Frontal cortex (tissue), 4 donors: ENCODE measurements around the gene ATG9A. TPM values are rescaled to one million over a fixed set of nuclear protein-coding genes. Genes with fewer than 3 reads are reported as not detected.

Source experiments
- DNase-seq, 2 donors: peaks; one replicate each; pipeline ENCODE4 v3.0.0; 2012; ENCODE audit warnings: low spot score in 2 of 2
- FAIRE-seq: peaks from 2 replicates; lab custom pipeline; 2012; peaks lifted over from hg19 to GRCh38; lab: Jason Lieb, UNC
- total RNA-seq: library from RNA; depleted of rRNA; stranded (reverse); fragments of >200 nt; gene quantifications from one replicate; pipeline ENCODE4 v1.2.3, GENCODE V29; 2014
- donor health status: control.
- donor health status: control.
- donor health status: control.

The ATG9A gene
- total RNA-seq, 1 donor from 2014 or later, result 19.6 TPM

GRCh38 chr2:219180961-219181360 is 48.5 kb downstream of the ATG9A start:
- FAIRE-seq, result no peak
- DNase-seq, result no peak

GRCh38 chr2:219179601-219180465 is 49.6 kb downstream of the ATG9A start:
- no peak for FAIRE-seq

DNA sequence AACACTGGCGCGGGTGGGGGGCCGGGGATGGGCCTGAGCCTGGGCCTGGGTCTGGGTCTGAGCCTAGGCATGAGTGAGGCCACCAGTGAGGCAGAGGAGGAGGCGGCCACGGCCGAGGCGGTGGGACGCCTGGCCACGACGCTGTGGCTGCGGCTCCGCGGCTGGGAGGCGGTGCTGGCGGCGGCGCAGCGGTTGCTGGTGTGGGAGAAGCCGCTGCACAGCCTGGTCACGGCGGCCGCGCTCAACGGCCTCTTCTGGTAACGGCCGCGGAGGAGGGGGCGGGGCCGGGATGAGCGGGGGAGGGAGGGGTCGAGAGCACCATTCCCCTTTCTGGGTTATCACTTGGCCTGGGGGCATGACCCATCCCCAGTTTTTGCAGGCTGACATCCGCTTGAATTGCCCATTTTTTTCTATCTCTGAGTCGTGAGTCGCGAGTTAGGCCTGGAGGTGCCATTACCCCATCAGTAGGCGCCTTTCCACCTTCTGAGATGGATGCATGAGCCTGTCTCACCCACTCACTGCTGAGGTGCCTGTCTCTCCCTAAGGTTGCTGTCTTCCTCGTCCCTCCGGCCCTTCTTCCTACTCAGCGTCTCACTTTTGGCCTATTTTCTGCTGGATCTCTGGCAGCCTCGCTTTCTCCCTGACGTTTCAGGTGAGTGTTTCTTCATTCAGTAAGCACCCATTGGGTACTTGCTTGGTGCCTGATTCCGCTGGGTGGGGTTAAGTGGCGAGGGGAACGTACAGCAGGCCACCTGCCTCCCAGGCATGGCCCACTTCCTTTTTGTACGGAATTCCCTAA is 50.9 kb downstream of the ATG9A start:
- FAIRE-seq (no peak), DNase-seq (peak in 1 of 2 donors; percentile 52)

More at GRCh38 chr2:219179601-219180465, 49.6 kb downstream of the ATG9A start:
- no peak for DNase-seq

- FAIRE-seq, result no peak
Observed at GRCh38 chr2:219177552-219178376, 51.7 kb downstream of the ATG9A start, which contains the start of gene RETREG2. RETREG2 (plus strand) TSS chr2:219178275; CDS start chr2:219178353, 78 bp downstream.

DNA sequence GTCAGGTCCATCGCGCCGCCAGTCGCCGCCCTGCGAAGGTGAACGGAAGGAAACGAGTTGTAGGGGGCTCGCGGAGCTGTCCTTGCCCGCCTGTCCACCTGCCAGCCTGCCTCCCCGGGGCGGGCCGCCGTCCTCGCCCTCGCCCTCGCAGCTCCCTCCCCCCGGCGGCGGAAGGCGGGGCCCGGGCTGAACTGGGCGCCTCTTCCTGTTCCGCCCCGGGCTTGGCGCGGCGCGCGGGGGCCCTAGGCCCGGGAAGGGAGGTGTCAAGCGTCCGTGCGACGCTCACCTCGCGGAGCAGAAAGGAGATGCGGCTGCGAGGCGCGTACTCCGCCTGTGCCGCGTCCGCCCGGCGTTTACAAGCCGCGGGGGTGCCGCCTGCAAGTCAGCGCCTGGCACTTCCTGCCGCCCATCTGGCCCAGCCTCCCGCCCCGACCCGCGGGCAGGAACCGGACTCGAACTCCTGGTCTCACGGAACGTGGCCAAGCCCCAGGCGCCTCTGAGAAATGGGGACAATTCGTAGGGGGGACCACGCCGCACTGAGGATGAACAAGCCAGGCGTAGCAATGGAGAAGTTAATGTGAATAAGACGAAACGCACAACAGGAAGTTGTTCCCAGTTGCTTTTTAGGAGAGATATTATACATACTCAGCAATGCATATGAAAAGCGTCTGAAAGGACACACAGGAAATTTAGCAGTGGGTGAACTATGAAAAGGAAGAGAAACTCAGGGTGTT is 52.5 kb downstream of the ATG9A start, which contains the start of gene CNPPD1:
Gene CNPPD1 (minus strand): TSS at position 108 of the 734 bp plus-strand sequence. CDS start 97 bp downstream, at position 11.
- peak; percentile 87 to 91 for DNase-seq
- FAIRE-seq, result no peak

More at GRCh38 chr2:219177552-219178376, 51.7 kb downstream of the ATG9A start, which contains the start of gene RETREG2:
- DNase-seq, result peak; percentile 95 to 97

DNA sequence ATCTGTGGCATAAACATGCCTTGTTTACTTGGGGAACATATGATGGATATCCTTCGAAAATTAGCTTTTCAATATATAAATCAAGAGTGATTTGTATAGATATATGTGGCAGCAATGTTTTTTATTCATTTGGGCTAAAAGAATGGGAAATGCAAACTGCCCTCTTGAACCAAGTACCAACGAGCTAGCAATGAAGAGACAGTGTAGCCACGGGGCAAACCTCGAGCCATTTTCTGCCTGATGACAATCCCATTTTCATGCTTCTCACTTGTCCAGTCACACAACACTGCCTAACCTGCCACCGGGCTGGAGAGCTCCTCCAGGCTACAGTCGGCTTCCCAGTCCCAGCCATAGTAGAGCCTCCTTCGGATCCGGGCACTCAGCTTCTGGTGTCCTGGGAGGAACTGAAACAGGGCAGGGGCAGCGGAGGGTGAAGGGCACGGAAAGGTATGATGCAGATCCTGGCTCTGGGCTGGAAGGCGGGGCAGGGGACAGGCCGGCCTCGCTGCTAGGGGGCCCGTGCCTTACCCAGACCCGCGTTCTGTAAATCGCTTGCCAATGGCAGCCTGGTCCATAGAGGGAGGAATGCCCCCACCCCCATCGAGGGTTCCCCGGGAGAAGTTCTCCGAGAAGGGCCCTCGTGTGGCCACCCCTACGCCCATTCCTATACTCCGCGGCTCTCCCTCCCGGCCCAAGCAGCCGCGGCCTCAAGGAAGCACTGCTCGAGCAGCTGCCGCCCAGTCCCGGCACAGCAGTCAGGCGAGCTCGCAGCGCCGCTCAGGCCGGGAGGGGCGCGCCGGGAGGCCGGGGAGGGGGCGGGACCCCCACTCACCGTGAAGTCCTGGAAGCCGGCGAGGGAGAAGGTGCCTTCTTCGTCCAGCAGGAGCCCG is 53.3 kb downstream of the ATG9A start:
- FAIRE-seq, result no peak
- peak; percentile 46 to 47 for DNase-seq

GRCh38 chr2:219175486-219175885 is 54.0 kb downstream of the ATG9A start:
- FAIRE-seq, result no peak

DNA sequence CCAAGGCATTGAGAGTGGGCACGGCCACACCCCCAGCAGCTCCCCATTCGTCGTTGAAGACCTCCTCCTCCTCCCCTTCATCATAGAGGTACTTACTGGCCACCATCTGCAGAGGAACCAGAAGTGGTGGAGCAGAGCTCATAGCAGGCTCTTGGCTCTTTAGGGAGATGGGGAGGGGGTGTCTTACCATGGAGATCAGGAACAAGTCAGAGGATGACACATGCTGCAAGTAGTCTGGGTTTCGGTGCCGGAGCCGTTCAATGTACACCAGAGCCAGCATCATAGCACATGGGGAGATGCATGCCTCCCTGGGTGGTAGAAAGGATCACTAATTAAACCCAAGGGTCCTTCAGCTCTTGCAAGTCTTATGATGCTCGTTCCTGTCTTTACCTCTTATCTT is 54.6 kb downstream of the ATG9A start:
- FAIRE-seq (no peak), DNase-seq (no peak)

More at GRCh38 chr2:219175486-219175885, 54.0 kb downstream of the ATG9A start:
- no peak for DNase-seq

GRCh38 chr2:219174146-219174545 is 55.3 kb downstream of the ATG9A start:
- FAIRE-seq, result no peak

GRCh38 chr2:219173176-219173575 is 56.3 kb downstream of the ATG9A start:
- no peak for FAIRE-seq
- no peak for DNase-seq

More at GRCh38 chr2:219174146-219174545, 55.3 kb downstream of the ATG9A start:
- DNase-seq, result no peak

GRCh38 chr2:219172231-219173154 is 56.9 kb downstream of the ATG9A start:
- FAIRE-seq (no peak), DNase-seq (no peak)

- FAIRE-seq (no peak), DNase-seq (peak; percentile 38 to 65)
Observed at GRCh38 chr2:219171231-219171651, 58.2 kb downstream of the ATG9A start.

GRCh38 chr2:219169930-219170654 is 59.3 kb downstream of the ATG9A start, which contains the start of gene SLC23A3:
SLC23A3 (minus strand) TSS chr2:219170029; CDS start chr2:219169984, 45 bp downstream.
- DNase-seq, result no peak

More at GRCh38 chr2:219169930-219170654, 59.3 kb downstream of the ATG9A start, which contains the start of gene SLC23A3:
- no peak for FAIRE-seq
